K562 (cell line): ENCODE measurements around the gene SGK1. TPM values are rescaled to one million over a fixed set of nuclear protein-coding genes. Genes with fewer than 3 reads are reported as not detected.

Source experiments
- REST ChIP-seq, 2 experiments: fragments of 450-650 bp; formaldehyde crosslinking in 1 of 2; IDR thresholded peaks; 2 replicates each; pipeline versions ENCODE4 v1.4.0 to v1.6.1; 2014 to 2020; ENCODE audit warnings: mild to moderate bottlenecking in 2 of 2, borderline replicate concordance in 1 of 2, low read depth in 1 of 2
- ZNF436 ChIP-seq: fragments of 250-450, 450-650 bp; sonication (Bioruptor Pico); formaldehyde crosslinking; IDR thresholded peaks from 2 replicates; pipeline ENCODE4 v1.7.0; 2020; ENCODE audit warnings: mild to moderate bottlenecking
- polyA plus RNA-seq, 8 experiments: library from polyadenylated mRNA; depleted of rRNA in 4 of 8; stranded (reverse) in 5 of 8; unstranded in 3 of 8; fragments of >200 nt; fragmentation: Nextera tagmentation in 2 of 8; fragmentation: Illumina TruSeq in 1 of 8; extraction: Ambion mirVana in 2 of 8; extraction: Trizol in 1 of 8; gene quantifications; 2 replicates each; pipeline versions ENCODE4 v1.2.1 to v1.2.3, GENCODE V29; 2011 to 2014; ENCODE audit warnings: inconsistent platforms in 1 of 8, missing spikeins in 1 of 8
- total RNA-seq, 7 experiments: library from RNA; depleted of rRNA in 6 of 7; stranded (reverse); fragments of >200 nt in 6 of 7; fragmentation: Illumina TruSeq in 2 of 7; extraction: Trizol in 2 of 7; gene quantifications; 2 replicates each; pipeline versions ENCODE4 v1.2.1 to v1.2.3, GENCODE V29; 2011 to 2021; ENCODE audit warnings: low replicate concordance in 1 of 7

Gene SGK1
- total and polyA plus RNA-seq, 9 of the 15 experiments (the other 6 are each of a cell fraction or from before 2014, with no cell fraction given), result 3.5 to 7.2 (median 3.9) TPM

GRCh38 chr6:134261766-134262165 lies 56.1 kb downstream of the SGK1 start (continued):
- no peak for TF ChIP-seq REST (IDR thresholded peaks at IDR 0.05; ENCODE audit: borderline replicate concordance)
- no peak for TF ChIP-seq REST (CRISPR knock-in tag; IDR thresholded peaks at IDR 0.05; ENCODE audit: low read depth)
- no peak for TF ChIP-seq ZNF436 (CRISPR knock-in tag)
- TF ChIP-seq, all 486 proteins: peak for 0
